ENCODE results near the gene SHISA6. TPM values are rescaled to one million over a fixed set of nuclear protein-coding genes. Genes with fewer than 3 reads are reported as not detected.

SHISA6 gene
- total RNA-seq, 1 experiment from 2014 or later = 40.0 TPM

- DNase-seq (ENCODE audit: low spot score) = no peak
- H3K4me3 ChIP-seq (ENCODE audit: low read depth, low read length, poor library complexity, severe bottlenecking) = no peak overlapping the region
Measured at GRCh38 chr17:11279776-11280344, 38.8 kb downstream of the SHISA6 start.

GRCh38 chr17:11282586-11282985 is 41.6 kb downstream of the SHISA6 start:
- Histone ChIP-seq H3K4me1 (ENCODE audit: insufficient read depth, low read length, poor library complexity, severe bottlenecking) (peaks cover 21% of the 10 kb centered on the region), H3K27me3 (replicated peaks; ENCODE audit: insufficient read depth, low read depth, low read length, poor library complexity) (no peaks in the 10 kb centered on the region), H3K9me3 (ENCODE audit: low read depth, low read length, poor library complexity, severe bottlenecking) (peaks cover 12% of the 10 kb centered on the region), H3K27ac (ENCODE audit: low read depth, low read length, poor library complexity, severe bottlenecking) (no peak overlapping the region), H3K36me3 (ENCODE audit: insufficient read depth, low read length, poor library complexity, severe bottlenecking) (peaks cover 41% of the 10 kb centered on the region), H3K4me3 (ENCODE audit: low read depth, low read length, poor library complexity, severe bottlenecking) (no peak overlapping the region)
- no peak for DNase-seq (ENCODE audit: low spot score)
- ChIA-PET CTCF (no interaction called here), POLR2A (ENCODE audit: low non-redundant PET) (no interaction called here)
- BruUV-seq (replicated peaks) = no TSS peak
- intact Hi-C loops (cut with micrococcal nuclease; ENCODE audit: unreplicated experiment) = no loop called here
- TF ChIP-seq CTCF (conservative IDR thresholded peaks at IDR 0.05; ENCODE audit: low read depth, low read length) (no peak), EZH2 (IDR thresholded peaks at IDR 0.05; ENCODE audit: borderline replicate concordance, low read depth, low read length, poor library complexity, severe bottlenecking) (no peak)

More at GRCh38 chr17:11279776-11280344, 38.8 kb downstream of the SHISA6 start:
- CTCF ChIA-PET = interaction anchor here (0.5 kb wide), 1 partner anchor 40 kb away, joined by 3 read pairs; no protein-coding TSS in a partner anchor
- H3K9me3 ChIP-seq (ENCODE audit: low read depth, low read length, poor library complexity, severe bottlenecking) = peaks cover 12% of the 10 kb centered on the region
- H3K4me1 ChIP-seq (ENCODE audit: insufficient read depth, low read length, poor library complexity, severe bottlenecking) = peaks cover 22% of the 10 kb centered on the region
- no peaks in the 10 kb centered on the region for H3K27me3 ChIP-seq (replicated peaks; ENCODE audit: insufficient read depth, low read depth, low read length, poor library complexity)
- H3K36me3 ChIP-seq (ENCODE audit: insufficient read depth, low read length, poor library complexity, severe bottlenecking) = peaks cover 68% of the 10 kb centered on the region
- no peak overlapping the region for H3K27ac ChIP-seq (ENCODE audit: low read depth, low read length, poor library complexity, severe bottlenecking)
- intact Hi-C loops (cut with micrococcal nuclease; ENCODE audit: unreplicated experiment) = no loop called here
- BruUV-seq (replicated peaks) = no TSS peak
- POLR2A ChIA-PET (ENCODE audit: low non-redundant PET) = no interaction called here
- TF ChIP-seq EZH2 (IDR thresholded peaks at IDR 0.05; ENCODE audit: borderline replicate concordance, low read depth, low read length, poor library complexity, severe bottlenecking) (no peak), CTCF (conservative IDR thresholded peaks at IDR 0.05; ENCODE audit: low read depth, low read length) (no peak)

GRCh38 chr17:11284811-11285210 is 43.8 kb downstream of the SHISA6 start:
- CTCF ChIA-PET = no interaction called here
- POLR2A ChIA-PET (ENCODE audit: low non-redundant PET) = interaction anchor here (0.6 kb wide), 1 partner anchor 65 kb away, joined by 3 read pairs; no protein-coding TSS in a partner anchor
- Histone ChIP-seq H3K36me3 (ENCODE audit: insufficient read depth, low read length, poor library complexity, severe bottlenecking) (peaks cover 25% of the 10 kb centered on the region), H3K27ac (ENCODE audit: low read depth, low read length, poor library complexity, severe bottlenecking) (no peak overlapping the region), H3K27me3 (replicated peaks; ENCODE audit: insufficient read depth, low read depth, low read length, poor library complexity) (no peaks in the 10 kb centered on the region), H3K4me3 (ENCODE audit: low read depth, low read length, poor library complexity, severe bottlenecking) (no peak overlapping the region), H3K9me3 (ENCODE audit: low read depth, low read length, poor library complexity, severe bottlenecking) (peaks cover 12% of the 10 kb centered on the region), H3K4me1 (ENCODE audit: insufficient read depth, low read length, poor library complexity, severe bottlenecking) (peaks cover 5% of the 10 kb centered on the region)
- no peak for DNase-seq (ENCODE audit: low spot score)
- TF ChIP-seq EZH2 (IDR thresholded peaks at IDR 0.05; ENCODE audit: borderline replicate concordance, low read depth, low read length, poor library complexity, severe bottlenecking) (no peak), CTCF (conservative IDR thresholded peaks at IDR 0.05; ENCODE audit: low read depth, low read length) (no peak)
- intact Hi-C loops (cut with micrococcal nuclease; ENCODE audit: unreplicated experiment) = no loop called here
- BruUV-seq (replicated peaks) = no TSS peak

Data from A673 (cell line).